Neuron (in vitro differentiated cells): ENCODE measurements around the gene GPS1.

Source experiments
- H2AFZ ChIP-seq: one replicate; pipeline ENCODE4 v1.6.1; 2013; ENCODE audit warnings: low read depth, mild to moderate bottlenecking, inconsistent platforms, low read length, moderate library complexity
- H3K27me3 ChIP-seq: one replicate; pipeline ENCODE4 v1.6.1; 2013; ENCODE audit warnings: low read length; ENCODE audit not compliant: insufficient read depth
- H3K36me3 ChIP-seq: one replicate; pipeline ENCODE4 v1.6.1; 2013; ENCODE audit warnings: low read length; ENCODE audit not compliant: insufficient read depth
- H3K4me1 ChIP-seq: one replicate; pipeline ENCODE4 v1.6.1; 2013; ENCODE audit warnings: low read length; ENCODE audit not compliant: insufficient read depth
- H3K4me3 ChIP-seq: 2 replicates; pipeline ENCODE4 v1.5.1; 2013; ENCODE audit warnings: mild to moderate bottlenecking, low read length, moderate library complexity
- H3K9me3 ChIP-seq: one replicate; pipeline ENCODE4 v1.6.1; 2013; ENCODE audit warnings: low read length

Gene GPS1

GRCh38 chr17:82051776-82052637, at the start of gene GPS1, which contains the start of gene RFNG:
GPS1 (plus strand) TSS chr17:82051898; CDS start chr17:82051932, 34 bp downstream.
RFNG (minus strand) TSS chr17:82051811; CDS start chr17:82051766, 45 bp downstream.
- Histone ChIP-seq H3K27me3 (no peaks in the 10 kb centered on the region), H3K4me3 (peak within 1 kb of the TSS; percentile 93), H3K36me3 (peaks cover 60% of the 10 kb centered on the region), H2AFZ (no peak within 1 kb of the TSS), H3K9me3 (no peaks in the 10 kb centered on the region), H3K4me1 (peaks cover 19% of the 10 kb centered on the region)

- no peak overlapping the region for H3K4me3 ChIP-seq
- no peaks in the 10 kb centered on the region for H3K27me3 ChIP-seq
- no peaks in the 10 kb centered on the region for H3K36me3 ChIP-seq
- H3K9me3 ChIP-seq = no peaks in the 10 kb centered on the region
- H2AFZ ChIP-seq = no peak overlapping the region
- H3K4me1 ChIP-seq = peaks cover 10% of the 10 kb centered on the region
These were observed 48.0 kb upstream of the GPS1 start for GRCh38 chr17:82003411-82004381.

- H2AFZ ChIP-seq = no peak overlapping the region
- peaks cover 10% of the 10 kb centered on the region for H3K4me1 ChIP-seq
- no peak overlapping the region for H3K4me3 ChIP-seq
These were observed 46.9 kb upstream of the GPS1 start for GRCh38 chr17:82004517-82005455.

GRCh38 chr17:82005701-82006348, 45.9 kb upstream of the GPS1 start:
- H3K4me3 ChIP-seq = no peak overlapping the region
- no peak overlapping the region for H2AFZ ChIP-seq
- H3K27me3 ChIP-seq = no peaks in the 10 kb centered on the region
- no peaks in the 10 kb centered on the region for H3K9me3 ChIP-seq
- H3K36me3 ChIP-seq = no peaks in the 10 kb centered on the region
- H3K4me1 ChIP-seq = peaks cover 10% of the 10 kb centered on the region

More at GRCh38 chr17:82004517-82005455, 46.9 kb upstream of the GPS1 start:
- Histone ChIP-seq H3K36me3 (no peaks in the 10 kb centered on the region), H3K9me3 (no peaks in the 10 kb centered on the region), H3K27me3 (no peaks in the 10 kb centered on the region)

GRCh38 chr17:82006468-82007227, 45.0 kb upstream of the GPS1 start:
- Histone ChIP-seq H3K36me3 (peaks cover 3% of the 10 kb centered on the region), H3K4me3 (no peak overlapping the region), H3K27me3 (no peaks in the 10 kb centered on the region), H3K9me3 (no peaks in the 10 kb centered on the region), H2AFZ (no peak overlapping the region), H3K4me1 (peaks cover 10% of the 10 kb centered on the region)

GRCh38 chr17:82007228-82007494, 44.5 kb upstream of the GPS1 start:
- no peaks in the 10 kb centered on the region for H3K9me3 ChIP-seq
- H3K36me3 ChIP-seq = peaks cover 5% of the 10 kb centered on the region
- no peaks in the 10 kb centered on the region for H3K27me3 ChIP-seq
- H3K4me1 ChIP-seq = peaks cover 10% of the 10 kb centered on the region
- H3K4me3 ChIP-seq = no peak overlapping the region
- H2AFZ ChIP-seq = no peak overlapping the region

- peaks cover 15% of the 10 kb centered on the region for H3K4me1 ChIP-seq
These were observed 44.0 kb upstream of the GPS1 start for GRCh38 chr17:82007495-82008257.

GRCh38 chr17:82008258-82008940, 43.3 kb upstream of the GPS1 start:
- Histone ChIP-seq H3K4me3 (no peak overlapping the region), H2AFZ (no peak overlapping the region), H3K4me1 (peaks cover 16% of the 10 kb centered on the region), H3K27me3 (no peaks in the 10 kb centered on the region), H3K36me3 (peaks cover 5% of the 10 kb centered on the region), H3K9me3 (no peaks in the 10 kb centered on the region)

More at GRCh38 chr17:82007495-82008257, 44.0 kb upstream of the GPS1 start:
- H3K4me3 ChIP-seq = no peak overlapping the region
- H2AFZ ChIP-seq = no peak overlapping the region
- H3K9me3 ChIP-seq = no peaks in the 10 kb centered on the region
- H3K27me3 ChIP-seq = no peaks in the 10 kb centered on the region
- H3K36me3 ChIP-seq = peaks cover 5% of the 10 kb centered on the region

GRCh38 chr17:82008941-82009405, 42.7 kb upstream of the GPS1 start:
- H3K4me3 ChIP-seq = no peak overlapping the region
- no peak overlapping the region for H2AFZ ChIP-seq
- H3K4me1 ChIP-seq = peaks cover 10% of the 10 kb centered on the region
- peaks cover 5% of the 10 kb centered on the region for H3K36me3 ChIP-seq
- H3K27me3 ChIP-seq = no peaks in the 10 kb centered on the region
- H3K9me3 ChIP-seq = no peaks in the 10 kb centered on the region

- H3K27me3 ChIP-seq = no peaks in the 10 kb centered on the region
- H3K9me3 ChIP-seq = no peaks in the 10 kb centered on the region
- H3K4me3 ChIP-seq = no peak overlapping the region
- H3K36me3 ChIP-seq = peaks cover 5% of the 10 kb centered on the region
- no peak overlapping the region for H2AFZ ChIP-seq
- H3K4me1 ChIP-seq = peaks cover 10% of the 10 kb centered on the region
These were observed 42.3 kb upstream of the GPS1 start for GRCh38 chr17:82009413-82009812.
